Ramos (cell line): Measurements from ENCODE around the gene WNT3A.

Experiments used
- in situ Hi-C: fragments of 300-500 bp; cut with MboI; formaldehyde crosslinking; loops from one replicate; pipeline ENCODE4 v1.14.3; 2022; ENCODE audit warnings: low sequenced_read_pairs; ENCODE audit not compliant: unreplicated experiment

Gene WNT3A

DNA sequence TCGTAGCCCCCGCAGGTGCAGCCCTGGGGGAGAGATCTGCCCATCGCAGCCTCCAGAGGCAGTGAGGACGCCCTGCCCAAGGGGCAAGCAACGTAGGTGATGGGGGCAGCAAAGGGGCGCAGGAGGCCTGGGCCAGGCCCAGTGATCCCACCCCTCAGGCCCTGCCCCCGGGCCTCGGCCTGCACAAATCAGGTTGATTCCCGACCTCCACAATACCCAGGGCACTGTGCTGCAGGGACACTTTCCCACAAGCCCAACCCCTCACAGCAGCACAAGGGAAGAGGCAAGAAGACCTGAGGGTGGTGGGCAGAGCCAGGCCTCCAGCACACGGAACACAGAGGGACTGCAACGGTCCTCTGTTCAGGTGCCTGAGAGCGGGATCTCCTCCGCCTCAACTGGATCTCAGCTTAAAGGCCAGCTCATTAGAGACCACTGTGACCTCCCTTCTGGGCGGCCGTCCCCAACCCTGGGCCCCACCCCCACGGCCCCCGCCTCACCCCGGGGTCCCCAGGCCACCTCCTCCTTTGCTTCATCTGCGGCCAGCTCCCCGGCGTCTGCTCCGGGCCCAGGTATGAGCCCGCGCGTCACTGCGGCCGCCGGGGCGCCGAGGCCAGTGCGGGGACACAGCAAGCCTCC, 74.9 kb downstream of the WNT3A start:
- in situ Hi-C loops, result no loop called here

DNA sequence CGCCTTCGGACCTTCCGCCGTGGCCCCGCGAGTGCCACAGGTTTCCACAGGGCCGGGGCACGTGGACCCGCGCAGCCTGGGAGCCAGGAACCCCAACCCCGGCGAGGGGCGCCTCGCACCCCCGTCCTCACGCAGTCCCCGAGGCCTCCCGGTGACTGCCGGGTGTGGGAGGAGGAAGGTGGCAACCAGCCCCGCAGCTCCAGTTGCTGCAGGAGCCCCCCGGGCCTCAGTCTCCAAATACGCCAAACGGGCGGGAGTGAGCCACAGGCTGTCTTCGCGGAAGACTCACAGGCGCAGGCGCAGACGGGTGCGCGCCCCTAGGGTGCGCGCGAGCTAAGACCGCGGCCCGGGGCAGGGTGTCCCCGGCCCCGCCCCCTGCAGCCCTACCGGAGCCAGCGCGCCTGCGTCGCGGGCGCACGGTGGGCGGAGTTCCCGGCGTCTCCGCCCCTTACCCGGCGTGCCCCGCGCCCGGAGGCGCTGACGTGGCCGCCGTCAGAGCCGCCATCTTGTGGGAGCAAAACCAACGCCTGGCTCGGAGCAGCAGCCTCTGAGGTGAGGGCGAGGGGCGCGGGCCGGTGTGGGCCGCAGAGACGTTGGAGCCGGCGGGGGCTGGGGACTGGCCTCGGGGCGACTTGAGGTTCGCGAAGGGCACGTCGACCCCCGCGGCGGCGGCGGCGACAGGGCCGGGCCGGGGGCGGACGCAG, 75.6 kb downstream of the WNT3A start, which contains the start of gene ARF1:
TSS of gene ARF1 (plus strand) at position 495 of the 704 bp plus-strand sequence. CDS start 14,407 bp downstream, outside the sequence.
- in situ Hi-C loops, result no loop called here

DNA sequence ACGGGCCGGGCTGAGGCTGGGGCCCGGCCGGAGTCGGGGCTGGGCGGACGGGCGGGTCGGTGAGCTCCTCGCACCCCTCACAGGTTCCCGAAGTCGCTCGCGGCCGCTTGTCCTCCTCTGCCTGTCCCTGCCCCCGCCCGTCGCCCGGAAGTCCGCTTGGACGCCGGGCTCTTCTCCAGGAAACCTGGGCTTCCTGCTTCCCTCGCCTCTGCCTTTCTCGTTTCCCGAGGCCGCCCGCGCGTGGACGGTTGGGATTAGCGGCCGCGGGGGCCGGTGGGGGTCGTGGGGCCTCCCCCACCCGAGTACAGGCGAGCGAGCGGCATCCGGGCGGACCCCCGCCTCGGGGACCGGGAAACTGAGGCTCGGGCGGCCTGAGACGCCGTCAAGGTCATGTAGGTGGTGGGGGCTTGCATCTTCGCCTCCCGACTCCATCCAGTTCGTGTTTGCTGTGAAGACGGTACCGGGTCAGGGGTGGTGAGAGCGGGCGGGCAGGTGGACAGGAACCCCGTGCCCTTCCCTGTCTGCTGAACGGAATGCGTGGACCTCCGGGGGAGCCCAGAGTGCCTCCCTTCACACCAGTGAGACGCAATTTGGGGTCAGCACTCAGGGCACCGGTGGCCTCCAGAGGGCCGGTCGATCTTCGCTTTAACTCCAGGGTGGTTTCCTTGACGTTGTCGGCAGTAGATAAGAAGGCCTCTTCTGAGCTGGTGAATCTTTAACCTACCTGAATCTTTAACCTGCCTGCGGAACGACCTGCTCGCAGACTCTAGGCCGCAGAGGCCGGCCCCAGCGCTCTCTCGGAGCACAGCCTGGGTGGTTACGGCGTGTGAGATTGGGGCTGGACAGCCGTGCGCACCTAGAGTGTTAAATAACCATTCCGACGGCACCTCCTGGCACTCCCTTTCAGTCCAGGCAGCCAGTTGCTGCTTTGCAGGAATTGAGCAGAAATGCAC, 76.4 kb downstream of the WNT3A start:
- in situ Hi-C loops, result no loop called here

DNA sequence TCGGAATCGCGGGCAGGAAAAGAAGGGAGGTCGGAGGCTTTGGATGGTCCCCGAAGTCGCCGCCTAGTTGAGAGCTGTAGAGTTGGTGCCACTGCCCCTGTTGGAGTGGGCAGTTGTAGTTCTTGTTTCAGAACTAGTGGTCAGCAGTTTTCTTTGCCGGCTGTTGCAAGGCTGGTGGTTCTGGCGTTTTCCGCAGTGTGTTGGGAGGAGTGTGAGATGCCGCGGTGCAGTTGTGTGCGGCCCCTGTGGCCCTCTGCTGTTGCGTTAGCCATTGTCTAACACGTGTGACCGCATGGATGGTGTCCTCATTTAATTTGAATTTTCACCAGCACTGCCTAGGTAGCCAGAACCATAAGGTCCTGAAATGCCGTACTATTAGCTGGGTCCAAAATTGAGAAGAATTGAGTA, 77.1 kb downstream of the WNT3A start:
- in situ Hi-C loops, result no loop called here

DNA sequence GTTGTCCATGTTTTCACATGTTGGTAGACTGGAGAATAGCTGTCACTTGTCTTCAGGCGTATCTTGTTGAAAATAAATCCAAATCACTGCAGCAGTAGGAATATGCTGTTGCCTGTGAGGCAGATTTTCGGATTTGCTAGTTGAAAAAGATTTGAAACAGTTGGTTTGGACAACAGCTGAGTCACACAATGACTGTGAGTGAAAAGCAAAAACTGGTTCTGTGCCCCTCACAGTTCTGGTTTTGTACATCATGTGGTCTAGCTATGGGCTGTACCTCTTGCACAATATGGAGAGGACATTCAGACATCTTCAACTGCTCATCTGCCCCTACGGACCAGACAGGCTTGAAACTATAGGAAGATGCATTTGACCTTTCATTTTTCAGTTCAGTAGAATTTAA, 77.5 kb downstream of the WNT3A start:
- in situ Hi-C loops, result no loop called here

DNA sequence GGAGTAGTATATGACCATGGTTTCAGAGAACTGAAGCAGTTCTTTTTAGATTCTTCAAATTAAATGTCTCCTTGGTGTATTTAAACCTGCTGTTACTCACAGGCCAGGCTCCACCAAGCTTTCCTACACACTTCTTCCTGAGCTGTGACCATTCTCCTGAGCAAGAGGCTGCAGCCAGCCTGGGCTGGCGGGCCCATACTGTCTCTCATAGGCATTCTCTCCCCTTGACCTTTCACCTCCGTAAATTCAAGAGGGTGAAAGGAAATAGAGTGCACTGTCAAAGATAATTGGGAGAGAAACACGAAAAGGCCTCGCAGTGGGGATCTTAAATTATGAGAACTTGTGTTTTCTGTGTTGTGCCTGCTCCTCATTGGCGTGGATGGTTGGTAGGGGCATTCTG, 78.0 kb downstream of the WNT3A start:
- in situ Hi-C loops, result no loop called here

DNA sequence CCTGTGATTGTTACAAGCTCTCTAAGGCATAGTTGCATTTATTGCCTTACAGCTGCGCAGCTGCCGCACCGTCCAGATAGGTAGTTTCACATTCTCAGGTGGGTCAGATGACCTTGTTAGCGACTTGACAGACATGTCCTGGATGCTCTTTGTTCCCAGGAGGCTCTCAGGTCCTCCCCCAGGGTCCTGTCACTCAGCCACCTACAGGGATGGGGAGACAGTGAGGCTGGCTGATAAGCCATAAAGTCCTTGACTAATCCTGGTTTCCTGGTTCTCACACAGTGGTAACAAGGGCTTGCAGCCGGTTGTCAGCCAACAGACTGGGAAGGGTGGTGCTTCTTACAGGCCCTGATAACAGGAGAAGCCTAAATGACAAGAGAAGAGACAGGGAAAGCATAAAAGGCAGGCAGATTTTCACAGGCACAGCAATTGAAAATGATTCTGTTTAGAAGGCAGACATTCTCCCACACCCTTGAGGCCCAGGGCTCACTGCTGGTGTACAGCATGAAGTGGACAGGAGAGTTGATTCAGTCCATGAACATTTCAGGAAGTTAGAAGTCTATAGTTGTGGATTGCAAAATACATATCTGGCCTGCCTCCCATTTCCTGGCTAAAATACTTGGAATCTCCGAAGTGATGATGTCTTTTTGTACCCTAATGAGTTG, 78.6 kb downstream of the WNT3A start:
- in situ Hi-C loops, result no loop called here

DNA sequence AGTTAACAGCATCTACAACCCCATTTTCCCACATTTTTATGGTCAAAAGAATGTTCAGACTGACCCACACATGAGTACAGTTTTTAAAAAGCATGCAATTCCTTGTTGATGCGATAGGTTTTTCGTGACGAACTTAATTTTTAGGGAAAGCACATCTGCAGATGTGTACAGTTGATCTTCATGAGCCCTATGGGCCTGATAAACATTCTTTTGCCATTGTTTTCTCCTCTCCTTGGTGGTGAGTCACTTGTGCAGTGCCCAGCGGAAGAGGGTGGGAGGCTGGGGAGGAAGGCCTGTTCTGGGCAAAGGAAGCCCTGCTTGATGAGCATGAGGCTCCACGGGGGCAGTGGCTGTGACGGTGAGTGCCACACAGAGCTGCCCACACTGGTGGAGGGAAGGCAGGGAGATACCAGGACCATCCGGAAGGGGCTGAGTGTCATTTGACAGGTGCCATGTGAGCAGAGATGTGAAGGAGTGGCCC, 81.0 kb downstream of the WNT3A start:
- in situ Hi-C loops, result no loop called here

DNA sequence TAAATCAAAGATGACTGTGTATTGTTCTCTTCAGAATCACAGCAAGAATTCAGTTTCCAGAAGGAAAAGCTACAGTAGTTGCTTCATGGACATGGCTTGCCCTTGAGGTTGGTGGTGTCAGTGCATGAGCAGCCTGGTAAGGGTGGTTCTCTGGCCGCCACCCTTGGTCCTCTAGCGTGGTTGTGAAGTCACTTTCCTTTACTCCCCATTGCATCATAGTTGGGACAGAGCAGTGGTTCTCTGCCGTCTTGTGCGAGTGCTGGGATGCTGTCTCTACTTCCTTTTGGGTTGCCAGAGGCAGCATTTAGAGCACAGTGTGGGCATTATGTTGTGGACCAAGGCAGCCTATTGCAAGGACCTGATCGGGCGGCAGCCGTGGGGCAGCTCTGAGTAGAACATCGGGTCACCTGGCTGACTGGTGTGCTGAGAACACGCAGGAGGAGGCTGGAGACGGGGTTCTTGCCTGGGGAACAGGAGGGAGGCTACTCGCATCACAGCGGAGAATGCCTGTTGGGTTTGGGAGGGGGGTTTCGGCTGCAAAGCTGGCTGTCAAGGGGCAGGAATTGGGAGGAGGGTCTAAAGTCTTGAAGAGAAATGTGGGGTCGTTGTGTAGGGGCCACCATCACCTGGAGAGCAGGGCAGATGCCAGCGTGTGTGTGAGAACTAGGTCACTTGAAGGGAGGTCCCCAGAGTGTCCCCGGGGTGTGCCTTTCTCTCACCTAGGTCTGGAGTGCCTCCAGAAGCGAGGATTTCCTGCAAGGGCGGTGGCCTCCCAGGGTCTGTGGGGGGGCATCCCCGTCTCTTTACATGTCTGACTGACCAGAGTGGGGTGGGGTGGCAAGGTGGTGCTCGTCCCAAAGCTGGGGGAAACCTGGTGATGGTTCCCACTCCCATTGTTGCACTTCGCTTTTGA, 82.0 kb downstream of the WNT3A start:
- in situ Hi-C loops, result no loop called here

DNA sequence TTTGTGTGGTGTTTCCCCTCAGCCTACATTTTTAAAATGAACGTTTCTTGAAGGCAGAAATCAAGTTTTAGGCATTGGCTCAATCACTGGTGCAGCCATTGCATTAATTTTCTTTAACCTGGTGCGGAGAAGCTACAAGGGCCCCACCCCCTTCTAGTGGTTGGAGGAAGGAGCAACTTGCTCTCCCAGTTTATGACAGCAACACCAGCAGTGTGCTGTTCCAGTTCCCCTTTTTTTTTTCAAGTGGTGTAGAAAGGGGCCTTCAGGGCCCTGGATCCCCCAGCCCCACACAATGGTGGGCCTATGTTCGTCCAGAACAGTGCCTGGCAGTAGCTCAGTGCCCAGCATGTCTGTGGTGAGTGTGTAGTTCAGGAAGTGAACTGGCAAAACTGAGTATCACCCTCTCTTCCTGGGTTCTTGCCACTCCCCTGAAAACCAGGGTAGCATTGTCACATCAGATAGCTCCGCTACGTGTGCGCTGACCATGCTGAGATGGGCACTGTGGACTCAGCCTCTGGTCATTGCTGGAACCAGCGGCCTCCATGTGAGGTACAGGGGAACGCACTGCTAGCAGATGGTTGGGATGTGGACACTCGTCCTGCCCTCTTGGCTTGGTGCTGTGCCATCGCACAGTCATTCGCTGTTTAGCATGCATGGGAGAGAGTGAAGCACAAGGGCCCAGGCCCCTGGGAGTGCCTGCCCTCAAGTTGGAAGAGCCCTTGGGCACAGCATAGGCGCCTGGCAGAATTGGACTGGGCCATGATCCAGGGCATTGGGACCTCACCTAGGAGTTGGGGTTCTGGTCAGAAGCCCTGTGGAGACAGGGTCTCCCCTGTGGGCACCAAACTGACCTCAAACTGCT, 83.0 kb downstream of the WNT3A start:
- in situ Hi-C loops, result no loop called here

DNA sequence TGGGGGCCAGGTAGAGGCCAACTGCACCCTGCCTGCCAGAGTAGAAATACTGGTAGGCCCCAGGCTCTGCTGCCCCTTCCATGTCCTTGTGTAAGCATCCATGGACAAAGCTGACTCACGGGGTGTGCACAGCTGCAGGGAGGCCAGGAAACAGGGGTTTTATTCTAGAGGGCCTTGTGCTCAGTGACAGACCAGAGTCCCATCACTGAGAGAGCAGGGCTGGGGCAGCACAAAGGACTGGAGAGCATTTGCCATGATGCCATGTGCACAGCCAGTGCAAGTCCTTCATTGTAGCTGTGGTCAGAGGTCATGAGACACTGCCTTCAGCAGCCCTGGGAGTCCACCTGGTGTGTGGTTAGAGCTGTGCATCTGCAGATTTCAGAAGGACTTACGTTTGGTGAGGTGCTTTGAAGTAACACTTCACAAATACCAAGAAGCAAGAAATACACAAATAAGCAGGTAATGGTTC, 83.8 kb downstream of the WNT3A start:
- in situ Hi-C loops, result no loop called here

DNA sequence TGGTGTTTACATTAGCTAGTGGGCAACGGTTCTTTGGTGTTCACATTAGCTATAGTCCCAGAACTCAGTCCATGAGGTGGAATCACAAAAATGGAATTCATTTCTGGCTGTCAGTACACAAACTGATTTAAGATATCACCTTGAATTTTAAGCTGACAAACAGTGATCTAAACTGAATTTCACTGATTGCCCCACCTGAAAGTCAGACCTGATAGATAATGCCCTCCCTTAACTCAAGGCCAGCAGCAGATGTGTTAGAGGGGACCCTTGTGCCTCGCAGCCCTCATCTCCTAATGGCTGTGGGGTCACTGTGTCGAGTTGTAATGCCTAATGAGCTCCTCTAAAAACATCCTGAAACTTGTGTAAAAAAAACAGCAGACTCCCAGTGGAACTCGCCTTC, 84.3 kb downstream of the WNT3A start:
- in situ Hi-C loops, result no loop called here

DNA sequence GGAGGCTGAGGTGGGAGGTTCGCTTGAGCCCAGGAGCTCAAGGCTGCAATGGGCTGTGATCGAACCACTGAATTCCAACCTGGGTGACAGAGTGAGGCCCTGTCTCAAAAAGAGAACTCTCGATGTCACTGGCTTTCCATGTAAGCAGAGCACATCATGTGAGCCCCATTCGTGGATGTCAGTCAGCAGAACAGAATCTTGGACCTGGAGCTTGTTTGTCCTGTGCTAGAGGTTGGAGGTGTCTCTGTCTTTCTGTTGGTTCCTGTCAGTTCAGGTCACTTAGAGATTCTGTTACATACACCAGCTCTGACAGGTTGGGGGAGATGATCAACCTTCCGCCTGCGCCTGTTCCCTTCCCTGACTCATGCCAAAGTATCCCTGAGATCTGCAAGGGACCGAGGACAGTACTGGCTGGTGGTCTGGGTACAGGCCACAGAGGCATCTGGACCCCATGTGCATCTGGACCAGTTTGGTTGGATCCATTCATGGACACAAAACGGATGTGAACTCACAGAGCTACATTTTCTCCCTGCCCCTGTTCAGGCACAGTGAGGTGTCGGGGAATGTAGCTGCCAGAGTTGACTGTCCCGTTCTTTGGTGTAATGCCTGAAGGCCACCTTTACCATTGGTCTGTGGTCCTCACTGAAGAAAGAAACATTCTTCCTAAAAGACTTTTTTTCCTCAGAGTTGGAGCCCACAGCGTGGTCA, 85.7 kb downstream of the WNT3A start:
- in situ Hi-C loops, result no loop called here

DNA sequence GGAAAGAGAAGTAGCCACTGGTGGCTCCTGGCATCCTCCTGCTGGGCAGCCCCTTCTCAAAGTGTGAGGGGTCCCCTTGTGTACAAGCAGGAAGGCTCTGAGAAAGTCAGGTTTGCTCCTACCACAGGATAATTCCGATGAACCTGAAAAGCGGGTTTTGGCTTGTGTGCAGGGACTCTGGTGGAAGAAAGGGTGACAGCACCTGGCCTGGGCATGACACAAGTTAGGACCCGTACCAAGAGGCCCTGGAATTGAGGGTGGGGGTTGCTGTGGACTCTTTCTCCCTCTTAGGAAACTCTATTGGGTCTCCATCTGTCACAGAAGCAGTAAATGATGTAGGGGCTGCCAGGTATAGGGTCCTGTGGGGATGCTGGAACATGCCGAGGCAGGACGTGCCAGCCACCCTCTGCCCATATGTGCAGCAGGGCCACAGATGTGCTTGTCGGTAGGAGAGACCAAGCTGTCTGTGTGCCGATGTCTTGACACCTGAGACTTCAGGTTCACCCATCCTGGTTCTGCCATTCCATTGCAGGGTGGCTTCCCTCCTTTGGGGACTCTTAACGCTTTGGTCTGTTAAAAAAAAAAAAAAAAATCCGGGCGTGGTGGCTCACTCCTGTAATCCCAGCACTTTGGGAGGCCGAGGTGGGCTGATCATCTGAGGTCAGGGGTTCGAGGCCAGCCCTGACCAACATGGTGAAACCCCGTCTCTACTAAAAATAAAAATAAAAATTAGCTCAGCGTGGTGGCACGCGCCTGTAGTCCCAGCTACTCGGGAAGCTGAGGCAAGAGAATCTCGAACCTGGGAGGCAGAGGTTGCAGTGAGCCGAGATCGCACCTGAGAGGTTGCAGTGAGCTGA, 86.5 kb downstream of the WNT3A start:
- in situ Hi-C loops, result no loop called here

DNA sequence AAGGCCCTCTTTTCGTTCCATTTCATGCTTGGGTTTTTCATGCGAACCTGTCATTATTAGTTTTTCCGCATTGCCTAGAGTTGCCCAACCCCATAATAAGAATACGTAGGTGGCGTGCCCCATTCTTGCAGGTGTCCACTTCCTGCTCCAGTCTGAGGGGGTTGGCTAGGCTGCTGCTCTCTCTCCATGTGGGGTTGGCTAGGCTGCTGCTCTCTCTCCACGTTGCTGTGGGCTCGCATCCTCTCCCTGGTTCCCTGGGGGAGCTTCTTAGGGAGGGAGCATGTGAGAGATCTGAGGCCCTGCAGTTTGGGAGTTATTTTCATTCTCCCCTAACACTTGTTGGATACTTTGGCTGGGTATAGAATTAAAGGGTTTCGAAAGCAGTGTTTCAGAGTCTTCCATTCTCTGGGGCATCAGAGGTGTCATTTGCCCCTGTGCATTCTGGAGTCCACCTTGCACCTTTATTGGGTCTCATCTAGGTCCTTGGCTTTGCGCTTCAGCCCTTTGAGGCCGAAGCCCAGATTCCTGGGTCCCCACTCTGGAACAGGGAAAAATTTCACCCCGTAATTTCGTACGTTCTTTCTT, 87.7 kb downstream of the WNT3A start:
- in situ Hi-C loops, result no loop called here

DNA sequence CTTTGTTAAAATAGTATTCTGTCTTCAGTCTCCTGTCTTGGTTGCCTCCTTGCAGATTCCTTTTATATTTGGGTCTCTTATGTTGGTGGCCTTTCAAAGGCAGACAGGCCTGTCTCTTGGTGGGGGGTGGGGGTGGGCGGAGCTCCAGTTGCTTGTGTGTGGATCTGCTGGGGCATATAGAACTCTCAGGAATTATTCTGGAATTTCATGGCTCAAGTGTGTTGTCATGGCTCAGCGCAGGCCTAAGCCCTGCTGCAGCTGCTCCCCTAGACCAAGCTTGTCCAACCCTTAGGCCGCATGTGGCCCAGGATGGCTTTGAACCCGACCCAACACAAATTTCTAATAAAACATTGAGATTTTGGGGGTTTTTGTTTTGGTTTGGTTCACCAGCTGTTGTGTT, 88.4 kb downstream of the WNT3A start:
- in situ Hi-C loops, result no loop called here
